CD4-positive, alpha-beta T cell treated with Interleukin-15 for 4 hours (primary cell): Measurements from ENCODE around the gene PRKCE.

Experiments used
- DNase-seq: peaks from one replicate; pipeline ENCODE4 v3.0.0-alpha.2; 2020; ENCODE audit warnings: low spot score

Gene PRKCE

GRCh38 chr2:46051085-46051484 lies 399.6 kb downstream of the PRKCE start:
- DNase-seq = no peak

DNA sequence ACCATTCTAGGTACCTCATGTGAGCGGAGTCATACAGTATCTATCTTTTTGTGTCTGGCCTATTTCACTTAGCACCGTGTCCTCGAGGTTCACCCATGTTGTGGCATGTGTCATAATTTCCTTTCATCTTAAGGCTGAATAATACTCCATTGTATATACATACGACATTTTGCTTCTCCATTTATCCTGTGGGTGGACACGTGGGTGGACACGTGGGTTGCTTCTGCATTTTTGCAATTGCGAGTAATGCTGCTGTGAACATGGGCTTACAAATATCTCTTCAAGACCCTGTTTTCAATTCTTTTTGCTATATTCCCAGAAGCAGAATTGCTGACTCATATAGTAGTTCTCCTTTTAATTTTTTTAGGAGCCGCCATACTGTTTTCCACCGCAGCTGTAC lies 402.1 kb downstream of the PRKCE start:
- no peak for DNase-seq

GRCh38 chr2:46056541-46056940 lies 405.1 kb downstream of the PRKCE start:
- DNase-seq = no peak

- no peak for DNase-seq
These were observed 406.7 kb downstream of the PRKCE start for GRCh38 chr2:46058140-46058539.

DNA sequence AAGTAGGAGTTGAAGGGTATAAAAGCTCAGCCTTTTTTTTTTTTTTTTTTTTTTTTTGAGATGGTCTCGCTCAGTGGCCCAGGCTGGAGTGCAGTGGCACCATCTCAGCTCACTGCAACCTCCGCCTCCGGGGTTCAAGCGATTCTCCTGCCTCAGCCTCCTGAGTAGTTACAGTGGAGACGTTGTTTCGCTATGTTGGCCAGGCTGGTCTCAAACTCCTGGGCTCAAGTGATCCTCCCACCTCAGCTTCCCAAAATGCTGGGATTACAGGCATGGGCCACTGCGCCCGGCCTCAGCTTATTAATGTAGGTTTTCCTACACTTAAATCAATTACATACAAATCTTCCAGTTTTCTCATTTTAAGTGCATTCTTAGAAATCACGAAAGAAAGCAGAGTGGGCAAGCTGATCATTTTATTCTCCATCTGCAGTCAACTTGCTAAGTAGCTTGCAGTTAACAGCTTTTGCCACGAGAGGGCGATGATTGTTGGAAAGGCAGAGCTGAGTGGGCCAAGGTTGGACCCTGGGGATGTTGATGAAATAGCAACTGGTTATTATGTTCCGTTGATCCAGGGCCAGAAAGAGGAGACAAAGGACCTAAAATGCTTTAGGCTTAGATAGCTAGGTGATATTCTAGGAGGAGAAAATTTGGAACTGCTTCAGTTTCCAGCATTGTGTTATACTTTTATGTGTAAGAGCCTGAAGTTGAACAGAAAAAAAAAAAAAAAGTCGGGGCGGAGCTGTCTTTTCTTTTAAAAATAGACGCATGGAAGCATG lies 411.4 kb downstream of the PRKCE start:
- peak; percentile 63 for DNase-seq

- no peak for DNase-seq
These were observed 412.9 kb downstream of the PRKCE start for GRCh38 chr2:46064396-46064795.

- no peak for DNase-seq
These were observed 413.7 kb downstream of the PRKCE start for GRCh38 chr2:46065152-46065551.

- DNase-seq = no peak
These were observed 414.6 kb downstream of the PRKCE start for GRCh38 chr2:46066116-46066515.

- DNase-seq = no peak
These were observed 415.1 kb downstream of the PRKCE start for GRCh38 chr2:46066601-46067000.

GRCh38 chr2:46067062-46067461 lies 415.6 kb downstream of the PRKCE start:
- DNase-seq = no peak

DNA sequence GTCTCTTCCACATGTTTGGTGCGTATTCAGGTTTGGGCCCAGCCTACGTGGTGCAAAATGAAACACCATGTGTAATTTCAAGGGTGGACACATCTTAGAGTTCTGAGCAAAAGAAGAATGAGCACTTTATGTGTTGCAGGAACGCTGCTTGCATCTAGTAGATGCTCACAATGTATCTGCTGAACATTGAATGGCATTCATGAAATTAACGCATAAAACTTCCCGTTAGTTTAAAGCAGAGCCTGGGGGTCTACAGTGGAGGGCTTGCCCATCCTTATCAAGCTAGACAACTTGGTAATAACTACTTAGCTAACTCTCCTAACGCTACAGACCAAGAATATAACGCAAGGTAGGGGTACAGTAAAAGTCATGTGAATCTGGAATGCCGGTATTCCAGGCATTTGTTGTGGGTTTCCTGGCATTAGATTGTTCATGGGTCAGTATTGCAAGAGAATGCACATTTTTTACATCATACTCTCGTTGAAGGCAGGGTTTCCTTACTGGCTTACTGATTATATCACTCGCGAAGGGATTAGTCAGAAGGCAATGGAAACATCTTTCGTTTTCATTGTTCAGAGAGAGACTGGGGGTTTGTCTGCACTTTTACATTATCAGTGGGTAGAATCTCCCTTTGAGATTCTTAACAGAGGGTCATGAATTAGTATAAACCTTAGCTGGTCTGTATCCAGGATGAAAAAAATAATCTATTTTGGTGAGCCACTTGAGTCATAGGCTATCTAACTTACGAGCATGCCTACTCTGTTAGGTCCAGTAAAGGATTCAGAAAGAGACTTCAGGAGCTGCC lies 416.2 kb downstream of the PRKCE start:
- DNase-seq = no peak

GRCh38 chr2:46068636-46069035 lies 417.2 kb downstream of the PRKCE start:
- no peak for DNase-seq

- no peak for DNase-seq
These were observed 419.6 kb downstream of the PRKCE start for GRCh38 chr2:46071074-46071473.

DNA sequence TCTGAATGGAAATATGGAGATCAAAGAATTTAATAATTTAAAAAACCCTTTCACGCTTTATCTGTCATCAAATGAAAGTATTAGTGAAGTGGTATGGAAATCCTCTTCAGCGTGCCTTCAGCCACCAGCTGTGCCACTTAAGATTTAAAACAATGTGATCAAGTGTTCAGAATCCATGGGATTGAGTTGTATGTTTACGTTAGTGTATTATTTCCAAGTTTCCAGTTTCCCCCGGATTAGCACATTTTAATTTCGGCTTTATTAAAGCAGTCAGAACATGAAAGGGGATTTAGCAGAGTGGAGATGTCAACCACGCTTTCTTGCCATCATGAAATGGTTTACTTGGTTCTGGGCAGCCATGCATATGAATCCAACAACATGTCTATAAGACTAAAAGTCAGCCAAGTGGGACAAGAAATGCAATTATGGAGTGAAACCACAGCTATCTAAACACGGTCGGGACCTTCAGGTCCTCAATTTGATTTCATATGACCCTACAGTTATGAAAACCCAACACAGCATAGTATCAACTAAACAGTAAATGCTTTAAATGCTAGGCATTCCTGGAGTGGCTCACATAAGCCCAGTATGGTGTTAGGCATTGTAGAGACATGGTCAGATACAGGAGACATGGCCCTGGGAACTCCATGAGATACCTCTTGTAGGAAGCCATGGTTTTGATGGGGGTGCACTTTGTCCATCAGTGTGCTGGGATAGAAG lies 420.8 kb downstream of the PRKCE start:
- DNase-seq = no peak

DNA sequence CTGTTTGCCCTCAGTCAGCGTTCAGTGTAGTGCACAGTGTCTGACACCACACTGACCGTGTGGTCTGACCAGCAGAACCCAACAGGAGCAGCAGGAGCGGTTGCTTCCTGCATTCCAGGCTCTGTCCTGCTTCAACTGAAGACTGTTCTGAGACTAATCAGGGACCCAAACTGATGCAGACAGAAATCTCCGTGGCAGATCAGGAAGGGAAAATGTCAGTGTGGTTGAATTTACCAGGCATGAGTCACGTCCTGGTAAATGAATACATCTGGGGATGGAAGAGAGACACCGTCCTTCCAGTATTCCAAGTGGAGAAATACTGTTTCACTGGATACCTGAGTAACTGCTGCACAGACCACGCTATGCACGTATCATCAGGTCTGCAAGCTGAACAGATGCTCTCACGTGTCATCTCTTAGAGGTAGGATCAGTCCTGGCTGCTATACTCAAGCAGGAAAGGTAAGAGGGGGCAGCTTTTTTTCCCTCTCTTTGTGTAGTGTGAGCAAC lies 422.1 kb downstream of the PRKCE start:
- no peak for DNase-seq

DNA sequence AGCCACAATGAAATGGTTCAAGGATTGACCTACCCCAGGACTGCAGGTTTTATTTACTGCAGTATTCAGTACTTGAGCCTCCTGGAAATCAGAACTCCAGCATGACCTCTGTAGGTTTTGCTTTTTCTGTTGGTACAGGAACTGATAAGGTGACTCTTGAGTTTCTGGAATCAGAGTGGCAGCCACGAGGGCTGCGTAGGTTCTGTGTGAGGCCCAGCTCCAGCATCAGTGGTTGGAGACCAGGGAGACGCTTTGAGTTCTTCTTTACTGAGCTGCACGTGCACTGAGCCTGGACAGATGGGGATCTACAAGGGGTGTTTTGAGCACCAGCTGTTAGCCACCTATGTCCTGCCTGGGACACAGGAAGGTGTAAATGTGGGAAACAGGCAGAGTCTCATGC lies 423.0 kb downstream of the PRKCE start:
- no peak for DNase-seq

- DNase-seq = no peak
These were observed 424.4 kb downstream of the PRKCE start for GRCh38 chr2:46075848-46076247.

DNA sequence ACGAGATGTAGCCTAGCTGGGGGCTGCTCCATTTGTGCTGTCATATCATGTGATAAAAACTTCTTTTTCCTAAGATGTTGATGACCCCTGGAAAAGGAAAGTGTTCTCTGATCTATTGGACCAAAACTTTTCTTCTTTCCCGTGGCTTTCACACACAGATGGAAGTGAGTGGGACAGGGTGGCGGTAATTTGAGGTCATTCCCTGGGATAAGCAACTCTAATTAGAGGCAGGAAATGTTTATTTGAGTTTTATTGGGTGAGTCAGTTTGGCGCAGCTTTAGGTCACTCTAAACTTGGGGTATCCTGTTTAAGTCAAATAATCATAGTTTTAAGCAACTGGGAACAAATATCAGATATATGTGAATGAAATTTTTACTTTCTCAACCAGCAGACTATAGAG lies 424.8 kb downstream of the PRKCE start:
- no peak for DNase-seq

- no peak for DNase-seq
These were observed 425.4 kb downstream of the PRKCE start for GRCh38 chr2:46076875-46077274.

GRCh38 chr2:46077522-46078107 lies 426.1 kb downstream of the PRKCE start:
- DNase-seq = no peak

DNA sequence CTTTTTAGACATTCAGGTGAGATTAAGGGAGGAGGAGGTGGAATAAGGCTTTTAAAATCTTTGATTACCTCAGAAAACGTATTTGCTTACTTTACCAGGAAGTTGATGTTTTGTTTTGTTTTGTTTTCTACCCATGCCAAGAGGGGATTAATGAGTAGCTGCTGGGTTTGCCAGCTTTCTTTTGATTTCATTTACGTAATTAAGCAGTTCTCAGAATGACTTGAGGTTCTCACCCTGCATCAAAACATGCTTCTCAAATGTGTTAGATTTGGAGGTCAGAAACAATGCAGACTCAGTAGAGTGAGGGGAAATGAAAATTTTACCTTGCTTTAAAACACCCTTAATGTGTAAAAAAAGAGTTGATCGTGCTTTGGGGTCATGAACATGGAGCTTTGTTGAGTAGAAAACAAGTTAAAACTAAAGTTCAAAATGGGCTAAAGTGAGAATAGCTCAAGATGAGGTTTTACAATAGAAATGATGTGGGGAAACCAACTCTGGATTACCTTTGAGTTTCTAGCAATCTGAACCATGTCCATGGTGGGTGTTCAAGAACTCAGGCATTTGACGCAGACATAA lies 428.6 kb downstream of the PRKCE start:
- DNase-seq = no peak
